ENCODE measurements around the gene LTBP1.
"Not testable (repeated sequence)": the region's sequence is repeated elsewhere in the genome, so short reads cannot be mapped to it uniquely, and the experiment has no call there.

Gene LTBP1

GRCh38 chr2:33153008-33153407 is 206.3 kb downstream of the LTBP1 start:
- DNase-seq, result no peak

GRCh38 chr2:33158482-33159003 is 211.8 kb downstream of the LTBP1 start:
- no peak for DNase-seq

GRCh38 chr2:33160191-33160590 is 213.4 kb downstream of the LTBP1 start:
- DNase-seq, result no peak

- DNase-seq, result no peak
Observed at GRCh38 chr2:33166287-33166881, 219.6 kb downstream of the LTBP1 start.

GRCh38 chr2:33167622-33168245 is 221.0 kb downstream of the LTBP1 start:
- DNase-seq, result no peak

GRCh38 chr2:33168425-33168824 is 221.7 kb downstream of the LTBP1 start:
- no peak for DNase-seq

GRCh38 chr2:33168922-33169321 is 222.2 kb downstream of the LTBP1 start:
- no peak for DNase-seq

- DNase-seq, result not testable (repeated sequence)
Observed at GRCh38 chr2:33170251-33170650, 223.5 kb downstream of the LTBP1 start.

GRCh38 chr2:33177627-33178026 is 230.9 kb downstream of the LTBP1 start:
- no peak for DNase-seq

GRCh38 chr2:33178209-33178608 is 231.5 kb downstream of the LTBP1 start:
- DNase-seq, result no peak

GRCh38 chr2:33180915-33181314 is 234.2 kb downstream of the LTBP1 start:
- no peak for DNase-seq

GRCh38 chr2:33181466-33181865 is 234.7 kb downstream of the LTBP1 start:
- no peak for DNase-seq

- no peak for DNase-seq
Observed at GRCh38 chr2:33184041-33184440, 237.3 kb downstream of the LTBP1 start.

- DNase-seq, result no peak
Observed at GRCh38 chr2:33186937-33187336, 240.2 kb downstream of the LTBP1 start.

- no peak for DNase-seq
Observed at GRCh38 chr2:33188799-33189198, 242.0 kb downstream of the LTBP1 start.

GRCh38 chr2:33190393-33190937 is 243.7 kb downstream of the LTBP1 start:
- DNase-seq, result no peak

GRCh38 chr2:33195891-33196290 is 249.1 kb downstream of the LTBP1 start:
- DNase-seq, result no peak

GRCh38 chr2:33196700-33197099 is 249.9 kb downstream of the LTBP1 start:
- DNase-seq, result no peak

- DNase-seq, result no peak
Observed at GRCh38 chr2:33197198-33197938, 250.6 kb downstream of the LTBP1 start.

GRCh38 chr2:33202641-33203522 is 256.1 kb downstream of the LTBP1 start:
- no peak for DNase-seq

GRCh38 chr2:33204945-33205344 is 258.2 kb downstream of the LTBP1 start:
- no peak for DNase-seq

GRCh38 chr2:33205693-33206434 is 259.1 kb downstream of the LTBP1 start:
- DNase-seq, result no peak

Measured in NCI-H774 (cell line).